Measurements from ENCODE around the gene MAGI2.
"Not testable (repeated sequence)": the region's sequence is repeated elsewhere in the genome, so short reads cannot be mapped to it uniquely, and the experiment has no call there.

The MAGI2 gene

DNA sequence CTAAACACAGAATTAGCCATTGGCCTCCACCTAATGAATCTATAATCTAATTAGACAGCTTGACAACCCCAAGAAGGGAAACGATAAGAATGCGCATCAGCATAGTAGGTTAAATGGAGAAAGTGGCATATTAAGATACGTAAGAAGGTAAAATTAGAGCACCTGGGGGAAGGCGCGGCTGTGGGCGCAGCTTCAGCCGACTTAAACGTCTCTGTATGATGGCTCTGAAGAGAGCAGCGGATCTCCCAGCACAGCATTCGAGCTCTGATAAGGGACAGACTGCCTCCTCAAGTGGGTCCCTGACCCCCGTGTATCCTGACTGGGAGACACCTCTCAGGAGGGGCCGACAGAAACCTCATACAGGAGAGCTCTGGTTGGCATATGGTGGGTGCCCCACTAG, 1136.1 kb downstream of the MAGI2 start:
- Histone ChIP-seq H3K4me3 (ENCODE audit: low read length) (no peak overlapping the region), H3K27me3 (ENCODE audit: control insufficient read depth, insufficient read depth, low read length) (no peaks in the 10 kb centered on the region), H3K9ac (ENCODE audit: low read length) (no peak overlapping the region), H3K27ac (ENCODE audit: low read depth, low read length) (no peak overlapping the region), H3K36me3 (ENCODE audit: control insufficient read depth, insufficient read depth, low read length) (no peaks in the 10 kb centered on the region), H3K4me1 (ENCODE audit: control insufficient read depth, insufficient read depth, low read length) (no peaks in the 10 kb centered on the region)

DNA sequence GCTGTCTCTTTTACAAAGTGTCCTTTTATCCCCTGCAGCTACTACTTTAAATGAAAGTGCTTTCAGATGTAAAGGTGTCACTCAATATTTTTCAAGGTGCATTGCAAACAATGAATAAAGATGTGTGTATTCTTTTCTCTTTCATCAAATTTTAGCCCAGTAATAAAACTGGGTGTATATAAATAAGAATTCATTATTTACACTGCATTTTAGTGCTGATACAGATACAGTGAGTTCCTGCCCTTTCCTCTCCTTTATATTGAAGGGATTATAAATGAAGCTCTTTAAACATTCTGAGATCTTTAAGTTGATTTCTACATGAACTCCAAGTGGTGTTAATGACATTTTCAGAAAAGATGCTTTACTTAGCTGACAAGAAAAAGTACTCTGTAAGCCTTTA, 1137.4 kb downstream of the MAGI2 start:
- Histone ChIP-seq H3K4me1 (ENCODE audit: control insufficient read depth, insufficient read depth, low read length) (no peaks in the 10 kb centered on the region), H3K36me3 (ENCODE audit: control insufficient read depth, insufficient read depth, low read length) (no peaks in the 10 kb centered on the region), H3K9ac (ENCODE audit: low read length) (no peak overlapping the region), H3K4me3 (ENCODE audit: low read length) (no peak overlapping the region), H3K27ac (ENCODE audit: low read depth, low read length) (no peak overlapping the region), H3K27me3 (ENCODE audit: control insufficient read depth, insufficient read depth, low read length) (no peaks in the 10 kb centered on the region)

DNA sequence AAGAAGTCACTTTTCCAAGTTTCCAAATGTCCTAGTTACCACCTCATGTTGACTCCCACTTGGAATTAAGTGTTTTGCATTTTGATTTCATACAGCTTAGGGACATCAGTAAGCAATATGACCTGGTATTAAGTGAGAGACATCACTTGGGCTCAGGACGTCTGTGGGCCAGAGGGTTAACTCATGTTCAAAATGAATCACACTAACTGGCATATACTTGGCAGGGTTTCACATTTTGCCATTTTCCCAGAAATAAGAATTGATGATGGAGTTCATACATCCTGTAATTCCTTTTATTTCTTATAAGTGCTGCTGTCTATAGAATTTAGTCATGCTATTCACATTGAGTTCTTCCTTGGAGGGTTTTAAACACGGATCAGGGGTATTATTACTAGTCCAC, 1138.3 kb downstream of the MAGI2 start:
- Histone ChIP-seq H3K4me1 (ENCODE audit: control insufficient read depth, insufficient read depth, low read length) (no peaks in the 10 kb centered on the region), H3K36me3 (ENCODE audit: control insufficient read depth, insufficient read depth, low read length) (no peaks in the 10 kb centered on the region), H3K27ac (ENCODE audit: low read depth, low read length) (no peak overlapping the region), H3K9ac (ENCODE audit: low read length) (no peak overlapping the region), H3K27me3 (ENCODE audit: control insufficient read depth, insufficient read depth, low read length) (no peaks in the 10 kb centered on the region), H3K4me3 (ENCODE audit: low read length) (no peak overlapping the region)

DNA sequence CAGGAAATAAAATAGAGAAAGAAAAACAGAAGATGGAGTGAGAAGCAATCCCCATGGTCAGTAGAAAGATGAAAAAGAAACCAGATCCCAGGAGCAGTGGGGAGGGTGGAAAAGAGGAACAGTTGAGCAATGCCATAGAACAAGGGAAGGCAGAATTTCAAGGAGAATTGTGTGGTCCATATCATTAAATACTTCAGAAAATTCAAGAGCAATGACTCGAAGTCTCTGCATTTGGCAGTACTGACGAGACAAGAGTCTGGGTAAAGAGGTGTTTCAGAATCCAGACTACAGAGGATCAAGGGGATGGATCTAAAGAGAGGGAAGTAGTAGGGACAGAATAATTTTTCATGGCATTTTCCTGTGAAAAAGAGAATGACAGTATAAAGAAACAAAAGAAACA, 1142.3 kb downstream of the MAGI2 start:
- no peaks in the 10 kb centered on the region for H3K36me3 ChIP-seq (ENCODE audit: control insufficient read depth, insufficient read depth, low read length)
- no peak overlapping the region for H3K9ac ChIP-seq (ENCODE audit: low read length)
- H3K27ac ChIP-seq (ENCODE audit: low read depth, low read length) = no peak overlapping the region
- no peak overlapping the region for H3K4me3 ChIP-seq (ENCODE audit: low read length)
- H3K27me3 ChIP-seq (ENCODE audit: control insufficient read depth, insufficient read depth, low read length) = no peaks in the 10 kb centered on the region
- H3K4me1 ChIP-seq (ENCODE audit: control insufficient read depth, insufficient read depth, low read length) = no peaks in the 10 kb centered on the region

DNA sequence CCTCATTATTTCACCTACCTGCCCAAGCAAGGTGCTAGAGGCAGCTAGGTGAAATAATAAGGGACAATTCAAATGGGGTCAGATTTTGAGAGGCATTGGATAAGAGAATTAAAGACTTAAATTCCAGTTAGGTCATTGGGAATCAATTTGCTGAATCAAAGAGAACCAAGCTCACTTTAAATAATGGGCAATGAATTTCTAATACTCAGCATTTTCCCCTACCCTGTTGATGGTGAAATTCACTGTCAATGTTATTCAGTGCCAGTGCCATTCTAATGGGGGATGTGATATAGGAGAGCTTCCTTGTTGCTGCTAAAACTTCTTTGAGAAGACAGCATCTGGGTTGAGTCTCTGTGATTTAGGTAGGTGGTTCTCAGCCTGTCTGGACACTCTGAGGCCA, 1145.6 kb downstream of the MAGI2 start:
- Histone ChIP-seq H3K27me3 (ENCODE audit: control insufficient read depth, insufficient read depth, low read length) (no peaks in the 10 kb centered on the region), H3K27ac (ENCODE audit: low read depth, low read length) (no peak overlapping the region), H3K4me3 (ENCODE audit: low read length) (no peak overlapping the region), H3K36me3 (ENCODE audit: control insufficient read depth, insufficient read depth, low read length) (no peaks in the 10 kb centered on the region), H3K4me1 (ENCODE audit: control insufficient read depth, insufficient read depth, low read length) (no peaks in the 10 kb centered on the region), H3K9ac (ENCODE audit: low read length) (no peak overlapping the region)

DNA sequence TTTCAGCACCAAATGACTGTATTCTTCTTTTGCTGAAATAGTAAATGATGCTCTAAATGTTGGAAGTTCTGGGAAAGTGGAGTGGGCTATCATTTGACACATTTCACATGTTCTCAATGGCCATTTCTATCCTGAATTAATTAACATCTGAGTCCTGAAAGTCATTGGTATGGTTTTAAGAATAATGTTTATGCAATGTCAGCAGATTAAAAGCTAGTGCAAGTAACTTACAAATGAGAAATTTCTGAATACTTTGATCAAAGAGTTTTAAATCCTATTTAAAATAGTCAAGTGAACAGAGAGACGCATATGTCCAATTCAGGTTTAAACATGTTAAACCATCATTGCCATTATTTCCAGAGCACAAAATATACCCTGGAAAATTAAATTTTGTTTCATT, 1146.8 kb downstream of the MAGI2 start:
- H3K4me3 ChIP-seq (ENCODE audit: low read length) = no peak overlapping the region
- H3K4me1 ChIP-seq (ENCODE audit: control insufficient read depth, insufficient read depth, low read length) = no peaks in the 10 kb centered on the region
- H3K36me3 ChIP-seq (ENCODE audit: control insufficient read depth, insufficient read depth, low read length) = no peaks in the 10 kb centered on the region
- no peak overlapping the region for H3K27ac ChIP-seq (ENCODE audit: low read depth, low read length)
- no peaks in the 10 kb centered on the region for H3K27me3 ChIP-seq (ENCODE audit: control insufficient read depth, insufficient read depth, low read length)
- H3K9ac ChIP-seq (ENCODE audit: low read length) = no peak overlapping the region

DNA sequence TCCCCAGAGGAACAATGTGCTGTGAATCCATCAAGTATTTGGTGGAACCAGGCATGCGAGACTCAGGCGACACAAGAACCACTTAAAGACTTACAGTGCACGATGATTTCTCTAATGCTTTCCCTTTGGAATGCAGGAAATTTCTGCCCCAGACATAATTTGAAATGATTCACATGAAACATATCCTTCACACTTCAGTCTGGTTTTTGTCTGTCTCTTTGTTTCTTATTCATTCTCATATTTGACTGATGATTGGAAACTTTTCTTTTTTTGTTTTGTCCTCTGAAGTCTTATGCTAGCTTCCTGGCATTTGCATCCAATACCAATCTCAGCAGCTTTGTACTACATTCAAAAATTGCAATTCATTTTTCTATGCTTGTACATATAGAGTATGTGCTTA, 1152.1 kb downstream of the MAGI2 start:
- Histone ChIP-seq H3K27me3 (ENCODE audit: control insufficient read depth, insufficient read depth, low read length) (no peaks in the 10 kb centered on the region), H3K4me3 (ENCODE audit: low read length) (no peak overlapping the region), H3K4me1 (ENCODE audit: control insufficient read depth, insufficient read depth, low read length) (no peaks in the 10 kb centered on the region), H3K27ac (ENCODE audit: low read depth, low read length) (no peak overlapping the region), H3K9ac (ENCODE audit: low read length) (no peak overlapping the region), H3K36me3 (ENCODE audit: control insufficient read depth, insufficient read depth, low read length) (no peaks in the 10 kb centered on the region)

DNA sequence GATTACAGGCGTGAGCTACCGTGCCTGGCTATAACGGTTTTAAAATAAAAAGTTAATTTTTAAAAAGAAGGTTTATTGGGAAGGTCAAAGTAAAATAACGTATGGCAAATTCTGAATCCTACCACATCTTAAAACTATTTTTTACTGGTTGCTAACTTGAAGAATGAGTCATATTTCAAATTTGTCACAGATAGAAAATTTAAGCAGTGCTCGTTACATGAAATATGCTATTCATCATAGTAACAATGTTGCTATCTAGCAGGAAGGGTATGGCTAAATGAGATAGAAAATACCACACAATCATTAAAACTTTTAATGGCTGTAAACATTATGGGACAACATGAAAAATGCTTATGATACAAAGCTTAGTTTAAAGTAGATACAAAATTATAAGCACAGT, 1154.4 kb downstream of the MAGI2 start:
- Histone ChIP-seq H3K27ac (ENCODE audit: low read depth, low read length) (no peak overlapping the region), H3K27me3 (ENCODE audit: control insufficient read depth, insufficient read depth, low read length) (no peaks in the 10 kb centered on the region), H3K9ac (ENCODE audit: low read length) (no peak overlapping the region), H3K36me3 (ENCODE audit: control insufficient read depth, insufficient read depth, low read length) (no peaks in the 10 kb centered on the region), H3K4me3 (ENCODE audit: low read length) (no peak overlapping the region), H3K4me1 (ENCODE audit: control insufficient read depth, insufficient read depth, low read length) (no peaks in the 10 kb centered on the region)

DNA sequence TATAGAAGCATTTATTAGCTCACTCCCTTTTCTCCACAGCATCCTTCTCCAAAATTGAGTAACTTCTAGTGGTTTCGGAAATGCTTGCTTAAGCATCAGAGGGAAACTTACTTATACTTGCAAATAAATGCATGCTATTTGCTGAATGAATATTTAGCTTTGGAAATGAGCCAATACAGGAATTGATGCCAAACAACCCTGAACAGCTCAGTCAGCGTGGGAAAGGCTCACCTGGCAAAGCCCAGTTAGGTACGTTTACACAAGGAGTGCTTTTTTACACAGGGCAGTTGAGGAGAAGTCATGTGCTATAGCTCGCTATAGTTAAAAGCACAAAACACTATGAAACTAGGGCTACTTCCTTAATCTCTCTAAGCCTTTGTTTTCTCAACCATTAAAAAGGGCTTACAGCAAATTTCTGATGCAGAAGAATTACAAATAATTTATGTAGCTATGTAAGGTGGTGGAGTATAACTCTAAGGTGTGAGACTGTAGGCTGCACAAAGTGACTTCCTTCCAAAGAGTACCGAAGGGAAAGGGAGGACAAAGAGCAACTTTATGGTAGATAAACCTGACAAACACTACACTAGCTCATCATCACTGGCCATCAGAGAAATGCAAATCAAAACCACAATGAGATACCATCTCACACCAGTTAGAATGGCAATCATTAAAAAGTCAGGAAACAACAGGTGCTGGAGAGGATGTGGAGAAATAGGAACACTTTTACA, 1156.7 kb downstream of the MAGI2 start:
- no peak overlapping the region for H3K9ac ChIP-seq (ENCODE audit: low read length)
- no peaks in the 10 kb centered on the region for H3K4me1 ChIP-seq (ENCODE audit: control insufficient read depth, insufficient read depth, low read length)
- no peak overlapping the region for H3K4me3 ChIP-seq (ENCODE audit: low read length)

DNA sequence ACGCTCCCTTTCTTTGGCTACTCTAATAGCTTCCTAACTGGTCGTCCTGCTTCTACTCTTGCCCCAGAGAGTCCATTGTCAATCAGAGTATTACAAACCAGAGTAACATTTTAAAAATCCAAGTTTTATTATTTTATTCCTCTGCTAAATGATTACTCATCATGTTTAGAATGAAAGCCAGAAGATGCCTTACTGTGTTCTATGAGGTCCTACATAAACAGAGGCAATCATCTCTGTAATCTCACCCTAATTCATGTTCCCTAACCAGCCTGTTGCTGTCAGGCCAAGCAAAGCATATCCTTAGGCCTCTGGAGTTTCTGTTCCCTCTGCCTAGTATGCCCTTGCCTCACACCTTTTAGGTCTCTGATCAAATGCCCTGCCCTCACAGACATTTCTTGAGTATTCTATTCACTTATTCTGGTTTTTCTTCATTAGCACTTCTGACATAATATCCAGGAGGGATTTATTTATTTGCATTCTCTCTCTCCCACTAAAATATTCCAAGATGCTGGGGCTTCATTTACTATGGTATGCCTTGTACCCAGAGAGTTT, 1157.3 kb downstream of the MAGI2 start:
- H3K9ac ChIP-seq (ENCODE audit: low read length) = no peak overlapping the region

More for the DNA sequence above, 1156.7 kb downstream of the MAGI2 start:
- Histone ChIP-seq H3K27me3 (ENCODE audit: control insufficient read depth, insufficient read depth, low read length) (no peaks in the 10 kb centered on the region), H3K36me3 (ENCODE audit: control insufficient read depth, insufficient read depth, low read length) (no peaks in the 10 kb centered on the region), H3K27ac (ENCODE audit: low read depth, low read length) (no peak overlapping the region)

DNA sequence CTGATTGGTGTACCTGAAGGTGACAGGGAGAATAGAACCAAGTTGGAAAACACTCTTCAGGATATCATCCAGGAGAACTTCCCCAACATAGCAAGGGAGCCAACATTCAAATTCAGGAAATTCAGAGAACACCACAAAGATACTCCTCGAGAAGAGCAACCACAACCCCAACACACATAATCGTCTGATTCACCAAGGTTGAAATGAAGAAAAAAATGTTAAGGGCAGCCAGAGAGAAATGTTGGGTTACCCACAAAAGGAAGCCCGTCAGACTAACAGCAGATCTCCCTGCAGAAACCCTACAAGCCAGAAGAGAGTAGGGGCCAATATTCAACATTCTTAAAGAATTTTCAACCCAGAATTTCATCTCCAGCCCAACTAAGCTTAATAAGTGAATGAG, 1164.0 kb downstream of the MAGI2 start:
- not testable (repeated sequence) for H3K27me3 ChIP-seq (ENCODE audit: control insufficient read depth, insufficient read depth, low read length); H3K36me3 ChIP-seq (ENCODE audit: control insufficient read depth, insufficient read depth, low read length); H3K4me3 ChIP-seq (ENCODE audit: low read length); H3K27ac ChIP-seq (ENCODE audit: low read depth, low read length); H3K4me1 ChIP-seq (ENCODE audit: control insufficient read depth, insufficient read depth, low read length); H3K9ac ChIP-seq (ENCODE audit: low read length)

More for the DNA sequence above, 1157.3 kb downstream of the MAGI2 start:
- no peak overlapping the region for H3K4me3 ChIP-seq (ENCODE audit: low read length)
- no peaks in the 10 kb centered on the region for H3K36me3 ChIP-seq (ENCODE audit: control insufficient read depth, insufficient read depth, low read length)
- H3K27me3 ChIP-seq (ENCODE audit: control insufficient read depth, insufficient read depth, low read length) = no peaks in the 10 kb centered on the region
- H3K27ac ChIP-seq (ENCODE audit: low read depth, low read length) = no peak overlapping the region
- no peaks in the 10 kb centered on the region for H3K4me1 ChIP-seq (ENCODE audit: control insufficient read depth, insufficient read depth, low read length)

DNA sequence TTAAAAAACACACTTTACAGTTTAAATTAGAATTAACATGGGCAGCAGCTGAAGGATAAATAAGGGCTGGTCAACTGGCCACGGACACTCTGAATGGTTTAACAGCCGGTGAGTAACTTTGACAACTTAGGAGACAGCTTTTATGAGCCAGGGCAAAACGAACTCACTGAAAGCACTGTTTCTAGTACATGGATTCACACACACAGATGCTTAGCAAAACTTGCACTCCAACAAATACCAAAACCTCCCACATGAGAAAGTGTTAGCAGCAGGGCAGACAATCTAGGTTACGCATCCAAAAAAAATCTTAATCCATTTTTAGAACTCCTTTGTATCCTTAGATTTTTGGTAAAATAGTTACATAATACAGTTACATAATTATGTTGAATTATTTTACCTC, 1168.5 kb downstream of the MAGI2 start:
- no peak overlapping the region for H3K4me3 ChIP-seq (ENCODE audit: low read length)
- H3K27ac ChIP-seq (ENCODE audit: low read depth, low read length) = no peak overlapping the region
- H3K4me1 ChIP-seq (ENCODE audit: control insufficient read depth, insufficient read depth, low read length) = no peaks in the 10 kb centered on the region
- no peaks in the 10 kb centered on the region for H3K36me3 ChIP-seq (ENCODE audit: control insufficient read depth, insufficient read depth, low read length)
- H3K27me3 ChIP-seq (ENCODE audit: control insufficient read depth, insufficient read depth, low read length) = no peaks in the 10 kb centered on the region
- no peak overlapping the region for H3K9ac ChIP-seq (ENCODE audit: low read length)

DNA sequence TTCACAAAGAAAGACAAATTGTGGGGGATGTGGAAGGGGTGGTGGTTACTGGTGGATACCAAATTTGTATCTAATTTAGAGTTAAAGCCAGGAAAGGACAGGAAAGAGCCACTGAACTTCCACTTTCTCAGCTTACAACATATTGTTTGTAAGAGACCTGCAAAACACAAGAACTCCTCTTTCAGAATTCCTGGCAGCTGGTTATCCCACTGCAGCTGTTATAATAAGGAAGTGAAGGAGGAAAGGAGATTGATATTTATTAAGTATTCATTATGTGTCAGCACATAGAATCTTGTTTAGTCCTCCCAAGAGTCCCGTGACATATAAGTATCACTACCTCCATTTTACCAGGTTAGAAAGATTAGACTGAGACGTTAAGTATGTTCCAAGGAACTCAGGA, 1173.2 kb downstream of the MAGI2 start:
- Histone ChIP-seq H3K36me3 (ENCODE audit: control insufficient read depth, insufficient read depth, low read length) (no peaks in the 10 kb centered on the region), H3K27me3 (ENCODE audit: control insufficient read depth, insufficient read depth, low read length) (no peaks in the 10 kb centered on the region), H3K4me3 (ENCODE audit: low read length) (no peak overlapping the region), H3K27ac (ENCODE audit: low read depth, low read length) (no peak overlapping the region), H3K9ac (ENCODE audit: low read length) (no peak overlapping the region), H3K4me1 (ENCODE audit: control insufficient read depth, insufficient read depth, low read length) (no peaks in the 10 kb centered on the region)

All from rectal smooth muscle tissue (tissue), 1 donor.